NB4 (cell line): ENCODE results near the gene NOTCH3.

ENCODE experiments used
- DNase-seq: peaks from one replicate; pipeline ENCODE4 v3.0.0; 2010; ENCODE audit warnings: low read depth
- H3K4me3 ChIP-seq: one replicate; pipeline ENCODE4 v1.5.1; 2011; ENCODE audit warnings: mild to moderate bottlenecking, low read depth, low read length, moderate library complexity
- CTCF ChIP-seq: IDR thresholded peaks from one replicate; pipeline ENCODE4 v1.5.1; 2012; ENCODE audit warnings: low read depth, low read length
- MAX ChIP-seq: IDR thresholded peaks from 2 replicates; pipeline ENCODE4 v1.6.1; 2011; ENCODE audit warnings: low read depth, low read length
- MYC ChIP-seq: IDR thresholded peaks from 2 replicates; pipeline ENCODE4 v1.6.1; 2011; ENCODE audit warnings: low read depth, low read length
- POLR2A ChIP-seq: IDR thresholded peaks from 2 replicates; pipeline ENCODE4 v1.6.1; 2011; ENCODE audit warnings: mild to moderate bottlenecking; ENCODE audit not compliant: insufficient read length; ENCODE audit errors: extremely low read depth

Gene NOTCH3

GRCh38 chr19:15216363-15216762, 15.6 kb upstream of the NOTCH3 start:
- TF ChIP-seq CTCF (no peak), MYC (no peak), POLR2A (no peak), MAX (no peak)
- no peak for DNase-seq
- no peak overlapping the region for H3K4me3 ChIP-seq

- no peak for DNase-seq
- H3K4me3 ChIP-seq, result no peak overlapping the region
- TF ChIP-seq MYC, result no peak
Observed at GRCh38 chr19:15213715-15214381, 13.1 kb upstream of the NOTCH3 start.

GRCh38 chr19:15212711-15213110, 11.9 kb upstream of the NOTCH3 start:
- no peak for DNase-seq
- TF ChIP-seq MYC (no peak), POLR2A (no peak)
- no peak overlapping the region for H3K4me3 ChIP-seq

GRCh38 chr19:15210323-15210781, 9.6 kb upstream of the NOTCH3 start:
- peak; percentile 96 for DNase-seq
- peak; percentile 91 for TF ChIP-seq MAX
- no peak for TF ChIP-seq CTCF
- TF ChIP-seq POLR2A, result no peak
- peak; percentile 89 for TF ChIP-seq MYC
- H3K4me3 ChIP-seq, result no peak overlapping the region

- no peak overlapping the region for H3K4me3 ChIP-seq
- TF ChIP-seq MAX (no peak), MYC (no peak), CTCF (no peak), POLR2A (no peak)
Observed at GRCh38 chr19:15201374-15202023, 704 bp upstream of the NOTCH3 start.

GRCh38 chr19:15199661-15200552, 888 bp downstream of the NOTCH3 start:
- DNase-seq, result no peak
- H3K4me3 ChIP-seq, result no peak overlapping the region
- no peak for TF ChIP-seq MYC
- no peak for TF ChIP-seq MAX

More at GRCh38 chr19:15201374-15202023, 704 bp upstream of the NOTCH3 start:
- no peak for DNase-seq

GRCh38 chr19:15198951-15199660, 1.7 kb downstream of the NOTCH3 start:
- no peak for TF ChIP-seq CTCF
- no peak for TF ChIP-seq MAX
- TF ChIP-seq POLR2A, result no peak
- TF ChIP-seq MYC, result no peak
- DNase-seq, result no peak
- H3K4me3 ChIP-seq, result no peak overlapping the region
